Liver (tissue), 9 donors: ENCODE data around the gene KRTAP10-2. TPM values are rescaled to one million over a fixed set of nuclear protein-coding genes. Genes with fewer than 3 reads are reported as not detected.

Source experiments
- DNase-seq: peaks from one replicate; pipeline ENCODE4 v3.0.0-alpha.2; 2017; ENCODE audit warnings: low spot score
- H3K27ac ChIP-seq, 2 donors: one replicate each; pipeline ENCODE4 v1.7.0; 2013; ENCODE audit warnings: inconsistent platforms in 2 of 2, low read length in 2 of 2, control low read depth in 1 of 2, low read depth in 1 of 2, mild to moderate bottlenecking in 1 of 2
- H3K27me3 ChIP-seq, 4 donors: one replicate each; pipeline versions ENCODE4 v1.6.1 to v1.7.0; 2013; ENCODE audit warnings: low read length in 3 of 4, inconsistent platforms in 1 of 4, mild to moderate bottlenecking in 1 of 4, moderate library complexity in 1 of 4; ENCODE audit not compliant: control insufficient read depth in 4 of 4, insufficient read depth in 4 of 4
- H3K36me3 ChIP-seq, 4 donors: one replicate each; pipeline versions ENCODE4 v1.6.1 to v1.7.0; 2013; ENCODE audit warnings: low read length in 3 of 4, mild to moderate bottlenecking in 3 of 4, low read depth in 1 of 4, moderate library complexity in 1 of 4; ENCODE audit not compliant: control insufficient read depth in 4 of 4, insufficient read depth in 3 of 4
- H3K4me1 ChIP-seq, 4 donors: one replicate each; pipeline versions ENCODE4 v1.6.1 to v1.7.0; 2013; ENCODE audit warnings: low read length in 3 of 4, mild to moderate bottlenecking in 3 of 4, moderate library complexity in 1 of 4; ENCODE audit not compliant: control insufficient read depth in 4 of 4, insufficient read depth in 4 of 4
- H3K4me3 ChIP-seq, 3 donors: one replicate each; pipeline versions ENCODE4 v1.6.1 to v1.7.0; 2013; ENCODE audit warnings: low read length in 3 of 3, control low read depth in 1 of 3, low read depth in 1 of 3, mild to moderate bottlenecking in 1 of 3
- H3K9ac ChIP-seq, 2 donors: one replicate each; pipeline ENCODE4 v1.7.0; 2013; ENCODE audit warnings: low read length in 2 of 2, mild to moderate bottlenecking in 2 of 2, moderate library complexity in 2 of 2, control low read depth in 1 of 2, low read depth in 1 of 2
- H3K9me3 ChIP-seq, 4 donors: one replicate each; pipeline versions ENCODE4 v1.6.1 to v1.7.0; 2013; ENCODE audit warnings: low read length in 3 of 4; ENCODE audit not compliant: control insufficient read depth in 4 of 4
- ATF3 ChIP-seq: IDR thresholded peaks from 2 replicates; pipeline ENCODE4 v1.6.1; 2016; ENCODE audit warnings: antibody characterized with exemption
- EGR1 ChIP-seq, 2 donors: IDR thresholded peaks; 2 replicates each; pipeline ENCODE4 v1.6.1; 2016 to 2018; ENCODE audit warnings: antibody characterized with exemption in 2 of 2, low read depth in 2 of 2
- FOXA1 ChIP-seq: IDR thresholded peaks from 2 replicates; pipeline ENCODE4 v1.6.1; 2016; ENCODE audit warnings: antibody characterized with exemption
- FOXA2 ChIP-seq: IDR thresholded peaks from 2 replicates; pipeline ENCODE4 v1.6.1; 2016; ENCODE audit warnings: antibody characterized with exemption
- GABPA ChIP-seq, 2 donors: IDR thresholded peaks in 1 of 2; conservative IDR thresholded peaks in 1 of 2; 2 replicates each; pipeline ENCODE4 v1.6.1; 2016; ENCODE audit warnings: antibody characterized with exemption in 2 of 2, mild to moderate bottlenecking in 1 of 2, moderate library complexity in 1 of 2
- HNF4G ChIP-seq: IDR thresholded peaks from 2 replicates; pipeline ENCODE4 v1.6.1; 2016; ENCODE audit warnings: antibody characterized with exemption
- JUND ChIP-seq, 2 donors: IDR thresholded peaks; 2 replicates each; pipeline ENCODE4 v1.6.1; 2016; ENCODE audit warnings: antibody characterized with exemption in 2 of 2
- MAX ChIP-seq: IDR thresholded peaks from 2 replicates; pipeline ENCODE4 v1.6.1; 2016; ENCODE audit warnings: antibody characterized with exemption
- NR2F2 ChIP-seq: IDR thresholded peaks from 2 replicates; pipeline ENCODE4 v1.6.1; 2016; ENCODE audit warnings: antibody characterized with exemption
- RAD21 ChIP-seq, 2 donors: IDR thresholded peaks; 2 replicates each; pipeline ENCODE4 v1.6.1; 2016; ENCODE audit warnings: antibody characterized with exemption in 2 of 2, mild to moderate bottlenecking in 2 of 2
- REST ChIP-seq: IDR thresholded peaks from 2 replicates; pipeline ENCODE4 v1.6.1; 2016; ENCODE audit warnings: antibody characterized with exemption, mild to moderate bottlenecking
- RXRA ChIP-seq, 2 donors: IDR thresholded peaks; 2 replicates each; pipeline ENCODE4 v1.6.1; 2017 to 2018; ENCODE audit warnings: antibody characterized with exemption in 2 of 2, mild to moderate bottlenecking in 1 of 2
- TAF1 ChIP-seq: conservative IDR thresholded peaks from 2 replicates; pipeline ENCODE4 v1.6.1; 2016; ENCODE audit warnings: antibody characterized with exemption, mild to moderate bottlenecking
- YY1 ChIP-seq: IDR thresholded peaks from 2 replicates; pipeline ENCODE4 v1.6.1; 2016; ENCODE audit warnings: antibody characterized with exemption, mild to moderate bottlenecking
- ZBTB33 ChIP-seq: IDR thresholded peaks from 2 replicates; pipeline ENCODE4 v1.6.1; 2016; ENCODE audit warnings: antibody characterized with exemption
- WGBS: extraction: QIAGEN DNeasy Blood & Tissue Kit; methylation state at CpG from one replicate; pipeline ENCODE4 v1.1.7; 2013; 5-methylcytosine and 5-hydroxymethylcytosine counted together
- polyA plus RNA-seq, 2 donors: library from polyadenylated mRNA; stranded (reverse) in 1 of 2; unstranded in 1 of 2; fragments of 200-250 nt in 1 of 2; fragments of >200 nt in 1 of 2; fragmentation: Nextera tagmentation in 1 of 2; extraction: Ambion mirVana in 1 of 2; gene quantifications; one replicate each; pipeline versions ENCODE4 v1.2.1 to v1.2.3, GENCODE V29; 2013 to 2015
- total RNA-seq, 2 donors: library from RNA; depleted of rRNA; stranded (reverse); fragments of >200 nt; gene quantifications; one replicate each; pipeline ENCODE4 v1.2.3, GENCODE V29; 2014
- donor health status: healthy.
- donor health status: healthy.
- donor health status: healthy.
- donor health status: healthy.
- donor health status: healthy.

The KRTAP10-2 gene
- total and polyA plus RNA-seq, 4 donors = not detected

- 91% methylated on average over 15 of the region's 15 CpGs for WGBS
- no peak overlapping the region for H3K9ac ChIP-seq
- no peaks in the 10 kb centered on the region for H3K27me3 ChIP-seq
- H3K9me3 ChIP-seq = peaks cover 0 to 7% (median 1%) of the 10 kb centered on the region in 4 donors
- H3K4me1 ChIP-seq = peaks cover 0 to 7% (median 3%) of the 10 kb centered on the region in 4 donors
- TF ChIP-seq RXRA (IDR thresholded peaks at IDR 0.05) = no peak
- TF ChIP-seq REST = no peak
- no peak for TF ChIP-seq ATF3
- no peak for TF ChIP-seq YY1
- TF ChIP-seq MAX = no peak
- TF ChIP-seq GABPA (IDR thresholded peaks at IDR 0.05 in 1 of 2, conservative IDR thresholded peaks at IDR 0.05 in 1 of 2) = no peak
- TF ChIP-seq ZBTB33 = no peak
- no peak for TF ChIP-seq FOXA1
- no peak for TF ChIP-seq FOXA2
- no peak for TF ChIP-seq HNF4G
- TF ChIP-seq NR2F2 = no peak
- no peak for TF ChIP-seq EGR1 (IDR thresholded peaks at IDR 0.05; ENCODE audit: low read depth in 2 of 2)
- peak; percentile 10 for DNase-seq
- no peak overlapping the region for H3K4me3 ChIP-seq
- no peak overlapping the region for H3K27ac ChIP-seq
- no peaks in the 10 kb centered on the region for H3K36me3 ChIP-seq
Measured at GRCh38 chr21:44572959-44573583, 21.8 kb upstream of the KRTAP10-2 start.

GRCh38 chr21:44571844-44572782 is 20.8 kb upstream of the KRTAP10-2 start:
- peak; percentile 26 for DNase-seq
- 95% methylated on average over 40 of the region's 40 CpGs for WGBS
- H3K4me3 ChIP-seq = no peak overlapping the region
- H3K27ac ChIP-seq = no peak overlapping the region
- peaks cover 0 to 7% (median 3%) of the 10 kb centered on the region in 4 donors for H3K4me1 ChIP-seq
- peaks cover 0 to 4% (median 1%) of the 10 kb centered on the region in 4 donors for H3K9me3 ChIP-seq
- no peaks in the 10 kb centered on the region for H3K27me3 ChIP-seq
- no peak overlapping the region for H3K9ac ChIP-seq
- H3K36me3 ChIP-seq = no peaks in the 10 kb centered on the region
- no peak for TF ChIP-seq ZBTB33
- no peak for TF ChIP-seq RAD21 (IDR thresholded peaks at IDR 0.05)
- no peak for TF ChIP-seq ATF3
- TF ChIP-seq JUND (IDR thresholded peaks at IDR 0.05) = no peak
- no peak for TF ChIP-seq EGR1 (IDR thresholded peaks at IDR 0.05; ENCODE audit: low read depth in 2 of 2)
- TF ChIP-seq TAF1 = no peak
- no peak for TF ChIP-seq NR2F2
- no peak for TF ChIP-seq REST
- TF ChIP-seq RXRA (IDR thresholded peaks at IDR 0.05) = no peak
